ENCODE measurements around the gene TEAD4. TPM values are rescaled to one million over a fixed set of nuclear protein-coding genes. Genes with fewer than 3 reads are reported as not detected.

Gene TEAD4
- total RNA-seq, 1 experiment from 2014 or later: 47.7 TPM

DNA sequence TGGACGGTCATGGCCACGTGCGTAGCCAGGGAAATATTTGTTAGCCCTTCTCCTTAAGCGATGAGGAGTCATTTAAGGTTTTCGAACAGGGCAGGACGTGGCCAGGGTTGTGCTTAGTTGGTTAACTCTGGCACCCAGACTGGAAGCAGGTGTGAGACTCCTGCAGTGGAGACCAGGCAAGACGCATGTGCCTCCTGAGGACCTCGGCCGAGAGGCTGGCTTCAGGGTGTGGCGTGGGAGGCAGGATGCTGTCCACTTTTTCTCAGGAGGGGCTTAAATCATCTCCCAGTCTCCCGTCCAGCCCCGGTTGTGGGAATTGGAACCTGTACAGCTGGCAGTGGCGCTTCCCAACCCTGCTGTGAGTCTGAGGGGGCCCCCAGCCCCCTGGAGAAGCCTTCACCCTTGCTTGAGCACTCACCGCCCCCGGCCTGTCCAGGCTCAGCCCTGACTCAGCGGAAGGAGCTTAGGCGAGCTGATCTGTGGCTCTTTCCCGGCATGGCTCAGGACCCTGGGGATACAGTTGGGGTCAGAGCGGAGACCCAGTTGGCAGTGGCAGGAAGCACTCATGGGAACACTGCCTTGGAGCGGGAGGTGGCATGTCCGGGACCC lies 71.7 kb downstream of the TEAD4 start:
- intact Hi-C loops (cut with micrococcal nuclease; ENCODE audit: unreplicated experiment): no loop called here
- Histone ChIP-seq H3K27ac (no peak overlapping the region), H2AFZ (no peak overlapping the region), H3F3A (ENCODE audit: insufficient read depth, low read depth) (no peaks in the 10 kb centered on the region), H3K4me1 (replicated peaks; ENCODE audit: insufficient read depth) (no peaks in the 10 kb centered on the region), H3K4me3 (no peak overlapping the region), H3K9me2 (ENCODE audit: insufficient read depth) (no peaks in the 10 kb centered on the region), H3K79me2 (ENCODE audit: low read depth) (no peaks in the 10 kb centered on the region), H3K4me2 (no peak overlapping the region), H3K27me3 (ENCODE audit: insufficient read depth, low read depth) (no peaks in the 10 kb centered on the region), H4K20me1 (ENCODE audit: insufficient read depth) (0 out of 2 replicates have a peak, but pooled peaks cover 8% of the 10 kb centered on the region), H3K36me3 (ENCODE audit: low read depth) (no peaks in the 10 kb centered on the region), H3K9me3 (ENCODE audit: insufficient read depth, low read depth) (no peaks in the 10 kb centered on the region)
- TF ChIP-seq, protein P1, sequence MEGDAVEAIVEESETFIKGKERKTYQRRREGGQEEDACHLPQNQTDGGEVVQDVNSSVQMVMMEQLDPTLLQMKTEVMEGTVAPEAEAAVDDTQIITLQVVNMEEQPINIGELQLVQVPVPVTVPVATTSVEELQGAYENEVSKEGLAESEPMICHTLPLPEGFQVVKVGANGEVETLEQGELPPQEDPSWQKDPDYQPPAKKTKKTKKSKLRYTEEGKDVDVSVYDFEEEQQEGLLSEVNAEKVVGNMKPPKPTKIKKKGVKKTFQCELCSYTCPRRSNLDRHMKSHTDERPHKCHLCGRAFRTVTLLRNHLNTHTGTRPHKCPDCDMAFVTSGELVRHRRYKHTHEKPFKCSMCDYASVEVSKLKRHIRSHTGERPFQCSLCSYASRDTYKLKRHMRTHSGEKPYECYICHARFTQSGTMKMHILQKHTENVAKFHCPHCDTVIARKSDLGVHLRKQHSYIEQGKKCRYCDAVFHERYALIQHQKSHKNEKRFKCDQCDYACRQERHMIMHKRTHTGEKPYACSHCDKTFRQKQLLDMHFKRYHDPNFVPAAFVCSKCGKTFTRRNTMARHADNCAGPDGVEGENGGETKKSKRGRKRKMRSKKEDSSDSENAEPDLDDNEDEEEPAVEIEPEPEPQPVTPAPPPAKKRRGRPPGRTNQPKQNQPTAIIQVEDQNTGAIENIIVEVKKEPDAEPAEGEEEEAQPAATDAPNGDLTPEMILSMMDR (conservative IDR thresholded peaks at IDR 0.05): no peak
- TF ChIP-seq EZH2 (IDR thresholded peaks at IDR 0.05; ENCODE audit: low read depth): no peak
- POLR2A ChIA-PET (ENCODE audit: unreplicated experiment): no interaction called here
- no peak for DNase-seq
- BruUV-seq (replicated peaks): no TSS peak
- CTCF ChIA-PET: no interaction called here

DNA sequence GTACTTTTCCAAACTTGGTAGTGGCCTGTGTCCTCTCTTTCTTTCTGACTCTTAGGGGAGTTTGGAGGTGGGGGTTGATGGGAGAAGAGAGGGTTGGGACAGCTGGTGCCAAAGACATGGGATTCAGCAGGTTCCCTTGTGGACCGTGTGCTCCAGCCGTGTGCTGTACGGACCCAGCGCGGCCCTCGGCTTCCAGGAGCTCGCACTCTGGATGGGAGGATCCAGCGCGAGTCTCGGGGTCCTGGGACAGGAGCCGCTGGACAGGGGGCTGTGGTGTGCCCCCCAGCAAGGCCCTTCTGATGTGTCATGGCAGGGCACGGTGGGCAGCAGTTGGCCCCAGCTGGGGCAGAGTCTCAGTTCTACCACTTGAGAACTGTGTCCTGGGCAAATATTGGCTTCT lies 73.0 kb downstream of the TEAD4 start:
- POLR2A ChIA-PET (ENCODE audit: unreplicated experiment): interaction anchor here (0.6 kb wide), 1 partner anchor 283 kb away, joined by 4 read pairs; no protein-coding TSS in a partner anchor

DNA sequence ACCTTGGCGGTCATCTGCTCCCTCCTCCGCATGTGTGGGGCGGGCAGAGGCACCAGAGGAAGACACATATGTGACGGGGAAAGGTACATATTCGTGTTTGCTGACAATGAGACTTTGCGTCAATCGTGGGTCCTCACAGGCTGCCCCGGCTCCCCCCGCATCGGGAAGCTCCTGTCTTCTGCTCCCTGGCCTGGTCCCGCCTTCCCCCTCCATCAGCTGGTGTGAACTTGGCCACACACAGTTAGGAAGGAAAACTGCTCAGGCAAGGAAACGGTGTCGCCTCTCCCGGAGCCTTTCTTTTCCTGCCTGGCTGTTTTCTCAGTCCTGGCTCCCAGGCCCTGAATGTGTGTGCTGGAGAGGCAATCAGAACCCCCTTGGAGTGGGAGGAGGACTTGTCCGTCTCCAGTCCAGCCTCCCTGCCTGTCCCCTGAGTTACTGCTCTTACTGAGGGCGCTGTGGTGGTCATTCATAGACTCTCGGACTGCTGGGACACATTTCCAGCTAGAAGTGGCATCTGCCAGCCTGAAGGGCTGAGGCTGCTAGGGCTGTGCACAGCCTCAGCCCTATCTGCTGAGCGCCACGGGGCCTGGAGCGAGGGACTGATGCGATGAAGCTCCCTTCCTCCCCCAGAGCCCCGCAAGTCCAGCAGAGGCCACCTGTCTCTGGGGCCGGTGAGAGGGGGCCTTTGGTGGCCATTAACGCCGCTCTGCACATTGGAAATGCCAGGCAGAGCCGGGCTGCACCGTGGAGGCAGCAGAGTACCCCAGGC lies 73.8 kb downstream of the TEAD4 start:
- H2AFZ ChIP-seq: no peak overlapping the region
- 0 out of 2 replicates have a peak, but pooled peaks cover 8% of the 10 kb centered on the region for H4K20me1 ChIP-seq (ENCODE audit: insufficient read depth)
- no peak for DNase-seq
- H3K4me1 ChIP-seq (replicated peaks; ENCODE audit: insufficient read depth): no peaks in the 10 kb centered on the region
- no peak overlapping the region for H3K4me2 ChIP-seq
- intact Hi-C loops (cut with micrococcal nuclease; ENCODE audit: unreplicated experiment): no loop called here
- H3K9me3 ChIP-seq (ENCODE audit: insufficient read depth, low read depth): no peaks in the 10 kb centered on the region
- H3K27me3 ChIP-seq (ENCODE audit: insufficient read depth, low read depth): no peaks in the 10 kb centered on the region
- H3K27ac ChIP-seq: no peak overlapping the region
- CTCF ChIA-PET: no interaction called here
- POLR2A ChIA-PET (ENCODE audit: unreplicated experiment): interaction anchor here (0.6 kb wide), 1 partner anchor 283 kb away, joined by 4 read pairs; no protein-coding TSS in a partner anchor
- no peaks in the 10 kb centered on the region for H3K79me2 ChIP-seq (ENCODE audit: low read depth)
- H3K36me3 ChIP-seq (ENCODE audit: low read depth): no peaks in the 10 kb centered on the region
- no peak for TF ChIP-seq EZH2 (IDR thresholded peaks at IDR 0.05; ENCODE audit: low read depth)
- no TSS peak for BruUV-seq (replicated peaks)
- H3K9me2 ChIP-seq (ENCODE audit: insufficient read depth): no peaks in the 10 kb centered on the region
- H3F3A ChIP-seq (ENCODE audit: insufficient read depth, low read depth): no peaks in the 10 kb centered on the region
- no peak overlapping the region for H3K4me3 ChIP-seq

More for the DNA sequence above, 73.0 kb downstream of the TEAD4 start:
- H3K4me2 ChIP-seq: no peak overlapping the region
- H3K4me3 ChIP-seq: no peak overlapping the region
- no peak overlapping the region for H2AFZ ChIP-seq
- H3K27ac ChIP-seq: no peak overlapping the region
- CTCF ChIA-PET: no interaction called here
- H3K27me3 ChIP-seq (ENCODE audit: insufficient read depth, low read depth): no peaks in the 10 kb centered on the region
- TF ChIP-seq EZH2 (IDR thresholded peaks at IDR 0.05; ENCODE audit: low read depth): no peak
- TF ChIP-seq, protein P1 (conservative IDR thresholded peaks at IDR 0.05): no peak
- intact Hi-C loops (cut with micrococcal nuclease; ENCODE audit: unreplicated experiment): no loop called here
- no peak for DNase-seq
- no peaks in the 10 kb centered on the region for H3K9me2 ChIP-seq (ENCODE audit: insufficient read depth)
- H4K20me1 ChIP-seq (ENCODE audit: insufficient read depth): 0 out of 2 replicates have a peak, but pooled peaks cover 8% of the 10 kb centered on the region
- H3K4me1 ChIP-seq (replicated peaks; ENCODE audit: insufficient read depth): no peaks in the 10 kb centered on the region
- BruUV-seq (replicated peaks): no TSS peak
- no peaks in the 10 kb centered on the region for H3K36me3 ChIP-seq (ENCODE audit: low read depth)
- no peaks in the 10 kb centered on the region for H3K79me2 ChIP-seq (ENCODE audit: low read depth)
- no peaks in the 10 kb centered on the region for H3F3A ChIP-seq (ENCODE audit: insufficient read depth, low read depth)
- no peaks in the 10 kb centered on the region for H3K9me3 ChIP-seq (ENCODE audit: insufficient read depth, low read depth)

All from PC-9 (cell line).